Kidney (tissue), 14 donors: Measurements from ENCODE around the gene SPATS2L. TPM values are rescaled to one million over a fixed set of nuclear protein-coding genes. Genes with fewer than 3 reads are reported as not detected.

Experiments used
- DNase-seq, 5 donors: peaks; one replicate each; pipeline ENCODE4 v3.0.0-alpha.2; 2013 to 2020
- FAIRE-seq: peaks from 2 replicates; lab custom pipeline; 2012; peaks lifted over from hg19 to GRCh38; lab: Jason Lieb, UNC
- H3K27ac ChIP-seq, 2 donors: one replicate each; pipeline ENCODE4 v1.7.0; 2013; ENCODE audit warnings: low read depth in 2 of 2, low read length in 2 of 2, inconsistent platforms in 1 of 2
- H3K27me3 ChIP-seq: one replicate; pipeline ENCODE4 v1.7.1; 2013; ENCODE audit warnings: low read length, inconsistent platforms; ENCODE audit not compliant: control insufficient read depth, insufficient read depth
- H3K36me3 ChIP-seq, 3 donors: one replicate each; pipeline versions ENCODE4 v1.7.0 to v1.7.1; 2013; ENCODE audit warnings: low read length in 3 of 3, control low read depth in 1 of 3, inconsistent platforms in 1 of 3; ENCODE audit not compliant: insufficient read depth in 3 of 3, control insufficient read depth in 2 of 3
- H3K4me1 ChIP-seq, 3 donors: one replicate each; pipeline versions ENCODE4 v1.7.0 to v1.7.1; 2013; ENCODE audit warnings: low read length in 3 of 3, inconsistent platforms in 1 of 3, low read depth in 1 of 3; ENCODE audit not compliant: control insufficient read depth in 2 of 3, insufficient read depth in 2 of 3
- H3K4me3 ChIP-seq, 3 donors: one replicate each; pipeline versions ENCODE4 v1.7.0 to v1.8.1; 2013; ENCODE audit warnings: low read length in 3 of 3, control low read depth in 1 of 3, inconsistent platforms in 1 of 3
- H3K9ac ChIP-seq, 3 donors: one replicate each; pipeline versions ENCODE4 v1.7.0 to v1.7.1; 2013; ENCODE audit warnings: low read length in 3 of 3, control low read depth in 1 of 3, inconsistent platforms in 1 of 3
- H3K9me3 ChIP-seq, 3 donors: one replicate each; pipeline versions ENCODE4 v1.7.0 to v1.7.1; 2013; ENCODE audit warnings: low read length in 3 of 3, control low read depth in 1 of 3, inconsistent platforms in 1 of 3; ENCODE audit not compliant: control insufficient read depth in 2 of 3, insufficient read depth in 1 of 3
- intact Hi-C: fragments of 100-400 bp; cut with DNase I; formaldehyde crosslinking; loops from one replicate; pipeline ENCODE4 v1.11.1; 2022
- polyA plus RNA-seq: library from polyadenylated mRNA; stranded (reverse); fragments of 350-450 nt; fragmentation: Illumina TruSeq; extraction: RNeasy Lipid Tissue Mini Kit (QIAGEN cat#74804); gene quantifications from one replicate; pipeline ENCODE4 v1.2.3, GENCODE V29; 2014; ENCODE audit warnings: low read depth, low replicate concordance; ENCODE audit not compliant: insufficient read depth
- total RNA-seq: library from RNA; stranded (reverse); fragmentation: NEBNext Ultra II Directional; extraction: Animal tissue kit (Norgen Biotek cat#: 25700); gene quantifications from one replicate; pipeline ENCODE4 v1.2.1, GENCODE V29; 2021
- TF ChIP-seq, protein P1 (sequence below): IDR thresholded peaks from 3 replicates; pipeline ENCODE4 v1.5.1; 2012; ENCODE audit warnings: mild to moderate bottlenecking, moderate library complexity, borderline replicate concordance; ENCODE audit not compliant: insufficient read depth; ENCODE audit errors: extremely low read depth
- donor health status: control.
- donor health status: control.
- donor health status: control.
- donor health status: control.
- donor health status: control.
- donor health status: DM: yes; HTN: yes; CAD: no.
- donor health status: Normal renal cell carcinoma (clear cell type).

Gene SPATS2L
- total and polyA plus RNA-seq, 2 donors from 2014 or later, result 86.1 to 166 TPM

DNA sequence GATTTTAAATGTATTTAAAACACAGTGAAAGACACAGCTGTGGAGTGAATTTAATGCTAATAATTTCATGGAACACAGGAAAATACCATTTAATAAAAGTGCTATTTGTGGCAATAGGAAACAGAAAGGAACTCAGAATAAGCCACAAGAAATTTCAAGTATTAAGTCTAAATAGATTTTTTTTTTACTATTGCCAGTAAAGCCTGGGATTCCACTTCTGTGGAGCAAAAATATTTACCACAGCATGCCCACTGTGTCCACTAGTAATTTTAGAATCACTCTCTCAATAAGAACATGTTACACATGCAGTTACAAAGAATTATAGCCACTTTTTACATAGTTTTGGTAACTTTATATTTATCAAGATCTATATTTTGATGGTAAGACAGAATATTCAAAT is 186.2 kb downstream of the SPATS2L start:
- Histone ChIP-seq H3K4me3 (no peak overlapping the region), H3K27ac (no peak overlapping the region), H3K9ac (no peak overlapping the region), H3K9me3 (no peaks in the 10 kb centered on the region), H3K27me3 (no peaks in the 10 kb centered on the region), H3K36me3 (peaks cover 0 to 23% (median 18%) of the 10 kb centered on the region in 3 donors), H3K4me1 (no peaks in the 10 kb centered on the region)
- TF ChIP-seq, protein P1, sequence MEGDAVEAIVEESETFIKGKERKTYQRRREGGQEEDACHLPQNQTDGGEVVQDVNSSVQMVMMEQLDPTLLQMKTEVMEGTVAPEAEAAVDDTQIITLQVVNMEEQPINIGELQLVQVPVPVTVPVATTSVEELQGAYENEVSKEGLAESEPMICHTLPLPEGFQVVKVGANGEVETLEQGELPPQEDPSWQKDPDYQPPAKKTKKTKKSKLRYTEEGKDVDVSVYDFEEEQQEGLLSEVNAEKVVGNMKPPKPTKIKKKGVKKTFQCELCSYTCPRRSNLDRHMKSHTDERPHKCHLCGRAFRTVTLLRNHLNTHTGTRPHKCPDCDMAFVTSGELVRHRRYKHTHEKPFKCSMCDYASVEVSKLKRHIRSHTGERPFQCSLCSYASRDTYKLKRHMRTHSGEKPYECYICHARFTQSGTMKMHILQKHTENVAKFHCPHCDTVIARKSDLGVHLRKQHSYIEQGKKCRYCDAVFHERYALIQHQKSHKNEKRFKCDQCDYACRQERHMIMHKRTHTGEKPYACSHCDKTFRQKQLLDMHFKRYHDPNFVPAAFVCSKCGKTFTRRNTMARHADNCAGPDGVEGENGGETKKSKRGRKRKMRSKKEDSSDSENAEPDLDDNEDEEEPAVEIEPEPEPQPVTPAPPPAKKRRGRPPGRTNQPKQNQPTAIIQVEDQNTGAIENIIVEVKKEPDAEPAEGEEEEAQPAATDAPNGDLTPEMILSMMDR, result no peak
- DNase-seq (no peak), FAIRE-seq (no peak)
- intact Hi-C loops, result no loop called here

DNA sequence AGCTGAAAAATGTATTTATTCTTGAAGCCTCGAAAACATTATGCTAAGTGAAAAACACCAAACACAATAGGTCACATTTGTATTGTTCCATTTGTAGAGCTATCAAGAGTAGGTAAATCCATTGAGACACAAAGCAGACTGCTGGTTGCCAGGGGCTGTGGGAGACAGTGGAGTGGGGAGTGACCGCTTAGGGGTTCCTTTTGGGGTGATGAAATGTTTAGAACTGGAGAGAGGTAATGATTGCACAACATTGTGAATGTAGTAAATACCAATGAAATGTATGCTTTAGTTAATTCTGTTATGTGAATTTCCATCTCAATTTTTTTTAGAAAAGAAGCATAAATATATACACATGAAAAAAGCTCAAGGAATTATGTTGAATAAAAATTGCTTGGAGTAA is 187.6 kb downstream of the SPATS2L start:
- H3K27me3 ChIP-seq, result no peaks in the 10 kb centered on the region
- no peaks in the 10 kb centered on the region for H3K9me3 ChIP-seq
- intact Hi-C loops, result no loop called here
- no peak for DNase-seq
- no peak overlapping the region for H3K4me3 ChIP-seq
- no peak overlapping the region for H3K27ac ChIP-seq
- H3K9ac ChIP-seq, result no peak overlapping the region
- no peak for FAIRE-seq
- no peaks in the 10 kb centered on the region for H3K4me1 ChIP-seq
- peaks cover 2 to 25% (median 18%) of the 10 kb centered on the region in 3 donors for H3K36me3 ChIP-seq
- TF ChIP-seq, protein P1, result no peak

DNA sequence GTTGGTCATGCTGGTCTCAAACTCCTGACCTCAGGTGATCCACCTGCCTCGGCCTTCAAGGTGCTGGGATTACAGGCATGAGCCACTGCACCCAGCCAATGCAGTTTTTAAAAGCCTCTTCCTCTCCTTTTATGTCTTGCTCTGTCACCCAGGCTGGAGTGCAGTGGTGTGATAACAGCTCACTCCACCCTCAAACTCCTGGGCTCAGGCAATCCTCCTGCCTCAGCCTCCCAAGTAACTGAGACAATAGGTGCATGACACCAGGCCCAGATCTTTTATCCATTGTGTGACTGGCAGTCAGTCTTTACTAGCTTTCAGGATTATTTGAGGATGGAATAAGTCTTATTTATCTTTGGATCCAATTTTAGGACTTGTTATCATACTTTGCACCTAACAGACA is 190.2 kb downstream of the SPATS2L start:
- Histone ChIP-seq H3K9ac (no peak overlapping the region), H3K36me3 (peaks cover 2 to 11% (median 5%) of the 10 kb centered on the region in 3 donors), H3K27ac (no peak overlapping the region), H3K9me3 (no peaks in the 10 kb centered on the region), H3K4me3 (no peak overlapping the region), H3K27me3 (no peaks in the 10 kb centered on the region), H3K4me1 (no peaks in the 10 kb centered on the region)
- no peak for DNase-seq
- intact Hi-C loops, result no loop called here
- FAIRE-seq, result no peak
- TF ChIP-seq, protein P1, result no peak

DNA sequence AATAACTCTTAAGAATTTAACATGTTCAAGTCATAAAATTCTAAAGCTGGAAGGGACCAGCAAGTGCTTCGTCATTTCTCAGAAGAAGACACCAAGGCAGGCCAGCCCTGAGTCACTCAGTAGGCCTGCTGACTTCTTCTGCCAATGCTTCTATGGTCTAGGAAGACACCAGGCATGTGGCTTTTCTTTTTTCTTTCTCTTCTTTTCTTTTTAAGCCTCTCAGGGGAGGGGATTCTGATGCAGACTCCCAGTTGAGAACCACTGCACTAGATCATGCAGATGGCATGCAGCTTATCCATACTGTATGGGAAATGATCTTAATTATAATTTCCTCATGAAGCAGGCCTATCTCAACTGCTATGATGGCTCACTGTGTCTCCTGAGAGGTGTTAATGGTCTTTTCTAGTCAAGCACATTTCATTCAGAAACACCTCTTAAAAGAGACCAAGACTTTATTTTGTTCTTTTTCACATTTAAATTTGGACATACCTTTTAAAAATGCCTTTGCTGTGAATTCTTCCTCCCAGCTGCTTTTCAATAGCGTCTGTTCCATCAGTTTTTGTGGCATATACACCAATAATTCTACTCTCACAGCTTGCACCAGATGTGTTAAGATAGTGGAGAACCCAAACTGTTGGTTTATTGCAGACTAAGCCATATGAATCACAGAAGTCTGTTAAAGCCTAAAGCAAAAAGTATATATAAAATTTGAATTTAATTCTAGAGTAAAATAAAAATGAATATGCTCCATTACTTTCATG is 192.1 kb downstream of the SPATS2L start:
- no peak for DNase-seq
- H3K4me3 ChIP-seq, result no peak overlapping the region
- no peaks in the 10 kb centered on the region for H3K27me3 ChIP-seq
- TF ChIP-seq, protein P1, result no peak
- H3K4me1 ChIP-seq, result no peaks in the 10 kb centered on the region
- no peak overlapping the region for H3K27ac ChIP-seq
- intact Hi-C loops, result no loop called here
- no peak overlapping the region for H3K9ac ChIP-seq
- no peak for FAIRE-seq
- H3K9me3 ChIP-seq, result no peaks in the 10 kb centered on the region
- H3K36me3 ChIP-seq, result peaks cover 2 to 12% (median 7%) of the 10 kb centered on the region in 3 donors
